ENCODE measurements around the gene AFAP1L1.

Gene AFAP1L1

DNA sequence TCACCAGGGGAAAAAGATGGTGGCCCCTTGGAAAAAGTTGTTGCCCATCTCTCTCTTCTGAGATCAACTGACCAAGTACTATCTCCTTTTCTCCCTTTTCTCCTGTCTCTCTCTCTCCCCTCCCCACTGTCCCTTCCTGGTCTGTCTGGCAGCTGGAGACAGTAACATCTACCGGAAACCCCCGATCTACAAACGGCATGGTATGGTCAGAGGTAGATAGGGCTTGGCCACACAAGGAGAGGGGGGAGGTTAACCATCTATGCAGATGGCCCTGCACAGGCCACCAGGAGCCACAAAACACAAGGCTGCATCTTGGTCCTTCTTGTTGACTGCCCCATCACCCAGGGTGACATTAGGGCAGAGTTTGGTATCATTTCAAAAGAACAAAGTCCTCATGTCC lies 29.3 kb upstream of the AFAP1L1 start:
- no peak overlapping the region for H3K4me3 ChIP-seq (ENCODE audit: low read length)
- H3K9ac ChIP-seq (ENCODE audit: low read length): no peak overlapping the region
- H3K36me3 ChIP-seq (ENCODE audit: control insufficient read depth, insufficient read depth, low read length): no peaks in the 10 kb centered on the region

DNA sequence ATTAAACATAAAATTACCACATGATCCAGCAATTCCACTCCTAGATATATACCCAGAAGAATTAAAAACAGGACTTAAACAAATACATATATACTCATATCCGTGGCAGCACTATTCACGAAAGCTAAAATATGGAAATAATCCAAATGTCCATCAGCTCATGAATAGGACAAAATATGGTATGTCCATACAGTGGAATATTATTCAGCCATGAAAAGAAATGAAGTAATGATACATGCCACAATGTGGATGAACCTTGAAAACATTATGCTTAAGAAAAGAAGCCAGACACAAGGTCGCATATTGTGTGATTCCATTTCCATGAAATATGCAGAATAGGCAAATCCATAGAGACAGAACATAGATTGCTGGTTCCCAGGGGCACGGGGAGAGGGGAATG lies 24.8 kb upstream of the AFAP1L1 start:
- H3K4me1 ChIP-seq (ENCODE audit: control insufficient read depth, insufficient read depth, low read length): no peaks in the 10 kb centered on the region
- no peak overlapping the region for H3K27ac ChIP-seq (ENCODE audit: low read depth, low read length)
- H3K9ac ChIP-seq (ENCODE audit: low read length): no peak overlapping the region
- no peaks in the 10 kb centered on the region for H3K27me3 ChIP-seq (ENCODE audit: control insufficient read depth, insufficient read depth, low read length)
- no peak overlapping the region for H3K4me3 ChIP-seq (ENCODE audit: low read length)
- H3K36me3 ChIP-seq (ENCODE audit: control insufficient read depth, insufficient read depth, low read length): no peaks in the 10 kb centered on the region

More for the DNA sequence above, 29.3 kb upstream of the AFAP1L1 start:
- Histone ChIP-seq H3K27ac (ENCODE audit: low read depth, low read length) (no peak overlapping the region), H3K4me1 (ENCODE audit: control insufficient read depth, insufficient read depth, low read length) (no peaks in the 10 kb centered on the region), H3K27me3 (ENCODE audit: control insufficient read depth, insufficient read depth, low read length) (no peaks in the 10 kb centered on the region)

DNA sequence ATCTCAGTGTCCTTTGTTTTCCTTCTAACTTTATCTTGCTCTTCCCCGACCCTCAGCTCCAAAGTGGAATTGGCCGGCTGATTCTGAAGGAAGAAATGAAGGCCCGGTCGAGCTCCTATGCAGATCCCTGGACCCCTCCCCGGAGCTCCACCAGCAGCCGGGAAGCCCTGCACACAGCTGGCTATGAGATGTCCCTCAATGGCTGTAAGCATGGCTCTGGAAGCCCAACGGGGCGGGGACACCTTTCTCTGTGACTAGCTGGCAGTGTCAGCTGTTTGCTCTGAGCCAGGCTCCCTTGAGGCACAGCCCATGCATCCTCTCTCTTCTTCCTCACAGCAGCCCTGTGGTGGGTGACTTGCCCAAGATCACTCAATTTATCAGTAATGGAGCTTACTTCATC lies 23.9 kb upstream of the AFAP1L1 start:
- Histone ChIP-seq H3K27me3 (ENCODE audit: control insufficient read depth, insufficient read depth, low read length) (no peaks in the 10 kb centered on the region), H3K4me1 (ENCODE audit: control insufficient read depth, insufficient read depth, low read length) (no peaks in the 10 kb centered on the region), H3K36me3 (ENCODE audit: control insufficient read depth, insufficient read depth, low read length) (no peaks in the 10 kb centered on the region), H3K9ac (ENCODE audit: low read length) (no peak overlapping the region), H3K27ac (ENCODE audit: low read depth, low read length) (no peak overlapping the region), H3K4me3 (ENCODE audit: low read length) (no peak overlapping the region)

DNA sequence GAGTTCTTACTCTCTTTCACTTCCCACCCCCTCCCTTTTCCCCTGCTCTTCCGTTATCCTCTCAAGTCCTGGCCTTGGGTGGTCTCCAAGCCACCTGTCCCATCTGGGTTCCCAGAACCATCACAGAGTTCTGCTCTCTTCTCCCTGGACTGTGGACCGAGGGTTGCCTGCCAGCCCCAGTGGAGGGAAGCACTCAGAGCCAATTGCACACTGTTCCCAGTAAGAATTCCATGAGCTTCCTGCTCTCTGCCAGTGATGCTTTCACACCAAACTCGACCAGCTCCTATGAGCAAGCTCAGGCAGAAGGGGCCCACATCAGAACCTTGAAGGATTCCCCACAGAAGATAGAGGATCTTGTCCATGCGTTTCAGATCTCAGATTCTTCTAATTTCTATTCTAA lies 20.1 kb upstream of the AFAP1L1 start:
- no peak overlapping the region for H3K9ac ChIP-seq (ENCODE audit: low read length)
- H3K36me3 ChIP-seq (ENCODE audit: control insufficient read depth, insufficient read depth, low read length): no peaks in the 10 kb centered on the region

DNA sequence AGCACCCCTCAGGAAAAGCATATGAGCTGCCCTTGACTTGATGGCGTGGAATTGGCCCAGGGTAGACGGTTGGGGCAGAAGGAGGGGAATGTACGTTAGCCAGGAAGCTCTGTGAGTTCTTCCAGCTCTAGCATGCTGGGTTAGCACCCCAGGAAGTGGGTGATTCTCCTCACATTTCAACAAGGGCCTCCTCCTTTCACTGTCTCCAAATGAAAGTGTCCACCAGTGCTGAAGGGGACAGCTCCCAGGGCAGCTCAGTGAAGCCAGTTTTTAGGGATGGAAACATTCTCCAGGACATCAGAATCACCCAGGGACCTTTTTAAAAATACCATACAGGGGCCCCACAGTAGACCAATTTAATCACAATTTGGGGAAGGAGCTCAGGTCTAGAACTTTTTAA lies 17.2 kb upstream of the AFAP1L1 start:
- H3K9ac ChIP-seq (ENCODE audit: low read length): no peak overlapping the region
- no peaks in the 10 kb centered on the region for H3K27me3 ChIP-seq (ENCODE audit: control insufficient read depth, insufficient read depth, low read length)
- no peak overlapping the region for H3K27ac ChIP-seq (ENCODE audit: low read depth, low read length)
- no peaks in the 10 kb centered on the region for H3K4me1 ChIP-seq (ENCODE audit: control insufficient read depth, insufficient read depth, low read length)
- no peaks in the 10 kb centered on the region for H3K36me3 ChIP-seq (ENCODE audit: control insufficient read depth, insufficient read depth, low read length)
- H3K4me3 ChIP-seq (ENCODE audit: low read length): no peak overlapping the region

More for the DNA sequence above, 20.1 kb upstream of the AFAP1L1 start:
- H3K27me3 ChIP-seq (ENCODE audit: control insufficient read depth, insufficient read depth, low read length): no peaks in the 10 kb centered on the region
- no peaks in the 10 kb centered on the region for H3K4me1 ChIP-seq (ENCODE audit: control insufficient read depth, insufficient read depth, low read length)
- no peak overlapping the region for H3K27ac ChIP-seq (ENCODE audit: low read depth, low read length)
- no peak overlapping the region for H3K4me3 ChIP-seq (ENCODE audit: low read length)

DNA sequence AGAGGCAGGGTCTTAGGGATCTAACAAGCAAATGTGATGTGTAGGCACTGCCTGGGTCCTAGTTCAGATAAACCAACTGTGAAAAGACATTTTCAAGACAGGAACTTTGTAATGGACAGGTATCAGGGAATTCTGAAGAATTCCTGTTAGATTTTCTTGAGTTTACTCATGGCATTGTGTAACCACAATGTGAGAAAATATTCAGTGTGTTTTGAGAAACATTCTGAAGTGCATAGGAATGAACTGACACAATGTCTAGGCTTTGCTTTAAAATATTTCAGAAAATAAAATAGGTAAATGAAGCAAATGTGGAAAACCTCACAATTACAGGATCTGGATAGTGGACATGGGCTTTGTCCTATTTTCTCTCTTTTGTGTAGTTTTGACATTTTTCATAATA lies 15.2 kb upstream of the AFAP1L1 start:
- Histone ChIP-seq H3K27ac (ENCODE audit: low read depth, low read length) (no peak overlapping the region), H3K4me3 (ENCODE audit: low read length) (no peak overlapping the region), H3K27me3 (ENCODE audit: control insufficient read depth, insufficient read depth, low read length) (peaks cover 4% of the 10 kb centered on the region), H3K36me3 (ENCODE audit: control insufficient read depth, insufficient read depth, low read length) (no peaks in the 10 kb centered on the region), H3K4me1 (ENCODE audit: control insufficient read depth, insufficient read depth, low read length) (no peaks in the 10 kb centered on the region), H3K9ac (ENCODE audit: low read length) (no peak overlapping the region)

DNA sequence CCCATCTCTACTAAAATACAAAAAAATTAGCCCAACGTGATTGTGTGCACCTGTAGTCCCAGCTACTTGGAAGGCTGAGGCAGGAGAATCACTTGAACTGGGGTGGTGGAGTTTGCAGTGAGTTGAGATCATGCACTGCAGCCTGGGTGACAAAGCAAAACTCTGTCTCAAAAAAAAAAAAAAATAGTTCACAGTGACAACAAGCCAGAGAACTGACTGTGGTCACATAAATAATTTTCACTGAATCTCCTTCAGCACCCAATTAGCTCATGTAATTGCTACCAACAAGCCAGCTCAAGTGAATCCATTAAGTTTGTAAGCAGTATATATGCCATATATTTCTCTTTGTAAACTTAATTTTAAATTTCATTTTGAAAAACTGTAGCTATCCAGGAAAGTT lies 14.5 kb upstream of the AFAP1L1 start:
- Histone ChIP-seq H3K9ac (ENCODE audit: low read length) (no peak overlapping the region), H3K27ac (ENCODE audit: low read depth, low read length) (no peak overlapping the region), H3K4me1 (ENCODE audit: control insufficient read depth, insufficient read depth, low read length) (no peaks in the 10 kb centered on the region), H3K27me3 (ENCODE audit: control insufficient read depth, insufficient read depth, low read length) (peaks cover 4% of the 10 kb centered on the region), H3K36me3 (ENCODE audit: control insufficient read depth, insufficient read depth, low read length) (no peaks in the 10 kb centered on the region), H3K4me3 (ENCODE audit: low read length) (no peak overlapping the region)

DNA sequence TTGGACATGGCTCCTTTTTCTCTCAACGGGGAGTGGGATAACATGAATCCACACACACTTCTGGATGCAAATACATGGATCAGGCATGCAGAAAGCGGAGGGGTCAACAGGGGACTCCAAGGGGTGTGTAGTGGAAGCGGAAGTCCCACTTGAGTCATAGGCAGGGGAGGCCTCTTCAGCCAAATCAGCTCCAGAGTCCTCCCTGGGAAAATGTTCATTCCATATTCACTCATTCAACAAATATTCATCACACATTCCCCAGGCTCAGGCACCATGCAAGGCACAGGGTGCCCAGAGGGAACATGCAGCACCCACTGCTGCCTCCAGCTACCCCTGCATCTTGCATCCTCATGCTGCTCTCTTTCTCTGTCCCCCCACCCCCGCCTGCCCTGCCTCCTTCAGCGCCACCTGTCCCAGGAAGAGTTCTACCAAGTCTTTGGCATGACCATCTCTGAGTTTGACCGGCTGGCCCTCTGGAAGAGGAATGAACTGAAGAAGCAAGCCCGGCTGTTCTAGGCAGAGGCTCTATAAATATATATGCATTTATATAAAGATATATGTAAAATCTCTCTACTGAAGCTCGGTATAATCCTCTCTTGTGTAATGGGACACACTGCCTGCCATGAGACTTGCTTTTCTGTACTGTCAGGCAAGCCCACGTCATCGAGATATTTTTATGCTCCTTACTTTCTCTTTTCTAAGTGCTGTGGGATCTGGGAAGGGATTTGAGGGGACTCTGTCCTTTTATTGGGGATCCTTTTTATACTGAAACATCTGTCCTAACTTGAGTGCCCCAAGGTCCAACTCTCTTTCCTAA lies 13.6 kb upstream of the AFAP1L1 start:
- no peaks in the 10 kb centered on the region for H3K4me1 ChIP-seq (ENCODE audit: control insufficient read depth, insufficient read depth, low read length)
- H3K36me3 ChIP-seq (ENCODE audit: control insufficient read depth, insufficient read depth, low read length): no peaks in the 10 kb centered on the region
- H3K27ac ChIP-seq (ENCODE audit: low read depth, low read length): no peak overlapping the region
- peaks cover 4% of the 10 kb centered on the region for H3K27me3 ChIP-seq (ENCODE audit: control insufficient read depth, insufficient read depth, low read length)
- H3K9ac ChIP-seq (ENCODE audit: low read length): no peak overlapping the region
- H3K4me3 ChIP-seq (ENCODE audit: low read length): no peak overlapping the region

DNA sequence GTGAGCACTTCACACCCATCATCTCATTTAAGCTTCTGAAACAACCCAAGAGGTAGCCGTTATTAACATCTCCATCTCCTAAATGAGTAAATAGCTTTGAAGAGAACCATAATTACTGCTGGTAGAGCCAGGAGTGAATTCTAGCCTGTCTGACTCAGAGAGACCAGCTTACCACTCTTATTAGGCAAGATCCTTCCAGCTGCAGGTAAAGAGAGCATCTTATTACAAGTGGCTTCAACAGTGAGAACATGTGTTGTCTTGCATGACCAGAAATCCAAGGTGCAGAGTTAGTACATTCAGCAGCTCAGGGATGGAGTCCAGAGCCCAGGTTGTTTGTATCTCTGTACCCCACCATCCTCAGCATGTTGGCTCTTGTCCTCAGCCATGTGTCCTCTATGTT lies 10.9 kb upstream of the AFAP1L1 start:
- Histone ChIP-seq H3K27ac (ENCODE audit: low read depth, low read length) (no peak overlapping the region), H3K4me1 (ENCODE audit: control insufficient read depth, insufficient read depth, low read length) (no peaks in the 10 kb centered on the region), H3K36me3 (ENCODE audit: control insufficient read depth, insufficient read depth, low read length) (no peaks in the 10 kb centered on the region), H3K9ac (ENCODE audit: low read length) (no peak overlapping the region), H3K4me3 (ENCODE audit: low read length) (no peak overlapping the region), H3K27me3 (ENCODE audit: control insufficient read depth, insufficient read depth, low read length) (peaks cover 4% of the 10 kb centered on the region)

DNA sequence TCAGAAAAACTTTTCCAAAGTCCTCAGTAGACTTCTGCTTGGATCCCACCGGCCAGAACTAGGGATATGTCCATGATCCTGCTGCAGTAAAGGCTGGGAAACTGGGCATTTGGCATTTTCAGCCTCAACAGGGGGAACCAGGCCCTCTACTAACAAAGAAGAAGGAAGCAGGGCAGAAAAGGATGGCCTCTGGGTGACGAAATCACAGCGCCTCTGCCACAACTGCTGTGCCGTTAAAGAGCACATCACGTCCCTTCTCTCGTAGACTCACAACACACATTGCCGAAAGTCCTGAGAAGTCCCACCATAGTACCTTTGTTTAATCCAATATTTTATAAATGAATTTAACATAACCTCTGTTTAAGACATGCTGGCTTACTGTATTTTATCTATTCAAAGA lies 10.4 kb upstream of the AFAP1L1 start:
- Histone ChIP-seq H3K4me1 (ENCODE audit: control insufficient read depth, insufficient read depth, low read length) (no peaks in the 10 kb centered on the region), H3K27me3 (ENCODE audit: control insufficient read depth, insufficient read depth, low read length) (peaks cover 4% of the 10 kb centered on the region), H3K36me3 (ENCODE audit: control insufficient read depth, insufficient read depth, low read length) (no peaks in the 10 kb centered on the region), H3K27ac (ENCODE audit: low read depth, low read length) (no peak overlapping the region), H3K9ac (ENCODE audit: low read length) (no peak overlapping the region), H3K4me3 (ENCODE audit: low read length) (no peak overlapping the region)

DNA sequence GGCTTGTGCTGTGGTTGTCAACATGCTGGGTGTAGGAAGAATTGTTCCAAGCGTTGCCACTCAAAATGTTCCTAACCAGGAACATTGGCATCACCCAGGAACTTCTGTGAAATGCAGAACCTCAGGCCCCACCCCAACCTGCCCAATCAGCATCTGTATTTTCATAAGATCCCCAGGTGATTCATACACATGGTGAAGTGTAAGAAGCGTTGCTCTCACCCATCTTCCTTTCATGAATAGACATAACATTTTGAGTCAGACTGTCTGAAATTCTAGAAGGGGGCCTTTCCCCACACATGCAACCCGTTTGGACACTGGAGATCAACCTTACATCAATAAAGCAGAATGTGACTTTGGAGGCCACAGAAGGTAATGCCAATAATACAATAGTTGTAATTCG lies 9.3 kb upstream of the AFAP1L1 start:
- no peaks in the 10 kb centered on the region for H3K4me1 ChIP-seq (ENCODE audit: control insufficient read depth, insufficient read depth, low read length)
- peaks cover 4% of the 10 kb centered on the region for H3K27me3 ChIP-seq (ENCODE audit: control insufficient read depth, insufficient read depth, low read length)
- H3K4me3 ChIP-seq (ENCODE audit: low read length): no peak overlapping the region
- H3K27ac ChIP-seq (ENCODE audit: low read depth, low read length): no peak overlapping the region
- no peak overlapping the region for H3K9ac ChIP-seq (ENCODE audit: low read length)
- H3K36me3 ChIP-seq (ENCODE audit: control insufficient read depth, insufficient read depth, low read length): no peaks in the 10 kb centered on the region

DNA sequence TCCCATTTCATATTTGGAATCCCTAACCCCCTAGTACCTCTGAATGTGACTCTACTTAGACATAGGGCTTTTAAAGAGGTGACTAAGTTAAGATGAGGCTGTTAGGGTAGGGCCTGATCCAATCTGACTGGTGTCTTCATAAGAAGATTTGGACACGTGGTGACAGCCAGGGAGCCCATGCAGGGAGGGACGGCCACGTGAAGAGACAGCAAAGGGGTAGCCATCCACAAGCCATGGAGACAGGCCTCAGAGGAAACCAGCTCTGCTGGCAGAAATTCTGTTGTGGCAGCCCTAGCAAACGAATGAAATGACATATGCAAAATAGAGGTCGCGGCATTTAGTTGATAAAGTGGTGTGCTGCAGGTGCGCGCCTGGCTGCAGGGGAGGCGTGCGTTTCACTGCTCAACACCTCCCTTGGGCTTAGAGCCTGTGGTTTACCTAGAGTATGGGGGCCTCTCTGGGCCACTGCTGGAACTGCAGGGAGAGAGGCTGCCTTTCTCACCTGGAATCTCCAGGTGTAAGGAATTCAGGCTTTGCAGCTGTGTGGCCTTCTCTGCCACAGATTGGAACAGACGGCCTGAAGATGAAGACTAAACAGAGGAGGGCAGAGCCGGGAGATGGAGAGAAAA lies 7.1 kb upstream of the AFAP1L1 start:
- Histone ChIP-seq H3K4me1 (ENCODE audit: control insufficient read depth, insufficient read depth, low read length) (no peaks in the 10 kb centered on the region), H3K36me3 (ENCODE audit: control insufficient read depth, insufficient read depth, low read length) (no peaks in the 10 kb centered on the region), H3K9ac (ENCODE audit: low read length) (no peak overlapping the region), H3K4me3 (ENCODE audit: low read length) (no peak overlapping the region), H3K27ac (ENCODE audit: low read depth, low read length) (no peak overlapping the region), H3K27me3 (ENCODE audit: control insufficient read depth, insufficient read depth, low read length) (peaks cover 4% of the 10 kb centered on the region)

DNA sequence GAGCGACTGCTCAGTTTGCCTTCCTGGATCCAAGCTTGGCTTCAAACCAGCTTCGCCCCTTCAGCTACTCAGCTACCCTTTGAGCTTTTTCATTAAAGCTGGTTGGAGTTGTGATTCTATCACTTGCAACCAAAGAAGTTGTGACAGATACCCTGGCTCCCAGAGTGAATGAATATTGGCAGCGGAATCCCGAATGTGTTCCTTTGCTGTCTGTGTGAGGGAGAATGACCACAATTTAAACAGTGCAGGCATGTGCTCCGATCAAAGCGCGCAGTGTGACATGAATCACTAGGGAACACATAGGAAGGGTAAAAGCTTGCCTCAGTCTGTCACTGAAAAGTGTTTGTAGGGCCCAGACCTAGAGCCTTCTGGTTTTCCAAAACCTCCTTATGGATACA lies 6.6 kb upstream of the AFAP1L1 start:
- peaks cover 4% of the 10 kb centered on the region for H3K27me3 ChIP-seq (ENCODE audit: control insufficient read depth, insufficient read depth, low read length)
- H3K36me3 ChIP-seq (ENCODE audit: control insufficient read depth, insufficient read depth, low read length): no peaks in the 10 kb centered on the region
- H3K27ac ChIP-seq (ENCODE audit: low read depth, low read length): no peak overlapping the region

More for the DNA sequence above, 6.6 kb upstream of the AFAP1L1 start:
- Histone ChIP-seq H3K9ac (ENCODE audit: low read length) (no peak overlapping the region), H3K4me1 (ENCODE audit: control insufficient read depth, insufficient read depth, low read length) (no peaks in the 10 kb centered on the region), H3K4me3 (ENCODE audit: low read length) (no peak overlapping the region)

All from rectal smooth muscle tissue (tissue), 1 donor.